NB4 (cell line): Measurements from ENCODE around the gene ZNHIT1.

Experiments used
- DNase-seq: peaks from one replicate; pipeline ENCODE4 v3.0.0; 2010; ENCODE audit warnings: low read depth
- H3K4me3 ChIP-seq: one replicate; pipeline ENCODE4 v1.5.1; 2011; ENCODE audit warnings: mild to moderate bottlenecking, low read depth, low read length, moderate library complexity
- CTCF ChIP-seq: IDR thresholded peaks from one replicate; pipeline ENCODE4 v1.5.1; 2012; ENCODE audit warnings: low read depth, low read length
- MAX ChIP-seq: IDR thresholded peaks from 2 replicates; pipeline ENCODE4 v1.6.1; 2011; ENCODE audit warnings: low read depth, low read length
- MYC ChIP-seq: IDR thresholded peaks from 2 replicates; pipeline ENCODE4 v1.6.1; 2011; ENCODE audit warnings: low read depth, low read length
- POLR2A ChIP-seq: IDR thresholded peaks from 2 replicates; pipeline ENCODE4 v1.6.1; 2011; ENCODE audit warnings: mild to moderate bottlenecking; ENCODE audit not compliant: insufficient read length; ENCODE audit errors: extremely low read depth

The ZNHIT1 gene

DNA sequence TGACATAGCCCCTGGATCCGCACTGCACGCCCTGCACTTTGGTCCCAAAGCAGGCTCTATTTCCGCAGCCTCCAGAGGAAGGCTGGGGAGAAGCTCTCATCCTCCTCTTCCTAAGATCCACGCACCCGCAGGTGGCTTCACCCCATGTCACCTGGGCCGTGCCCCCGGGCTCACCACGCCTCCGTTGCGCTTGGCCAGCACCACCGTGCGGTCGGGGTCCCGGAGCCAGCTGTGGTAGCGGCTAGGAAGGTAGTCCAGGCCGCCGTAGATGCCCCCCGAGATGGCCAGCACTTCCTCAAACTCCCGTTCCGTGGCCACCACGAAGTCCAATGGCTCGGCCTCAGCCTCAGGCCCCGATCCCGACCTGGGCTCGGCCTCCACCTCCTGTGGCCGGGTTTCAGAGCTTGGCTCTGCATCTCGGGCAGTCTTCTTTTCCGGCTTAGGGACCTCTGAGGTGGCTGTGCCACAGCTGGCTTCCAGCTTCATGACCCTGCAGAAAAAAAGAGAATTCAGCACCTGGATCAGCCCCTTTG is 43.6 kb upstream of the ZNHIT1 start:
- no peak overlapping the region for H3K4me3 ChIP-seq
- no peak for DNase-seq
- TF ChIP-seq CTCF (no peak), MYC (no peak), POLR2A (no peak)

DNA sequence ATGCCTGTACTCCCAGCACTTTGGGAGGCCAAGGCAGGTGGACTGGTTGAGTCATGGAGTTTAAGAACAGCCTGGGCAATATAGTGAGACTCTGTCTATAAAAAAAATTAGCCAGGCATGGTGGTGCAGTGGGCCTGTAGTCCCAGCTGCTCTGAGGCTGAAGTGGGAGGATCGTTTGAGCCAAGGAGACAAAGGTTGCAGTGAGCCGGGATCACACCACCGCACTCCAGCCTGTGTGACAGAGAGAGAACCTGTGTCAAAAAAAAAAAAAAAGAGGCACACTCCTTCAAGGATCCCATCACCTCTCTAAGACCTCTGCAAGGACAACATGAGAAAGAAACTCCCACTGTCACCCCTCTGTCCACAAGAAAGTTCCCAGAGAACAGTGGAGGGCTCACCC is 42.3 kb upstream of the ZNHIT1 start:
- TF ChIP-seq MYC (no peak), MAX (no peak), POLR2A (no peak), CTCF (no peak)
- no peak overlapping the region for H3K4me3 ChIP-seq
- DNase-seq: peak; percentile 2

- no peak overlapping the region for H3K4me3 ChIP-seq
- peak; percentile 8 for DNase-seq
- TF ChIP-seq CTCF: no peak
- TF ChIP-seq POLR2A: no peak
- TF ChIP-seq MYC: no peak
- no peak for TF ChIP-seq MAX
These were observed 40.3 kb upstream of the ZNHIT1 start for GRCh38 chr7:101177644-101178043.

DNA sequence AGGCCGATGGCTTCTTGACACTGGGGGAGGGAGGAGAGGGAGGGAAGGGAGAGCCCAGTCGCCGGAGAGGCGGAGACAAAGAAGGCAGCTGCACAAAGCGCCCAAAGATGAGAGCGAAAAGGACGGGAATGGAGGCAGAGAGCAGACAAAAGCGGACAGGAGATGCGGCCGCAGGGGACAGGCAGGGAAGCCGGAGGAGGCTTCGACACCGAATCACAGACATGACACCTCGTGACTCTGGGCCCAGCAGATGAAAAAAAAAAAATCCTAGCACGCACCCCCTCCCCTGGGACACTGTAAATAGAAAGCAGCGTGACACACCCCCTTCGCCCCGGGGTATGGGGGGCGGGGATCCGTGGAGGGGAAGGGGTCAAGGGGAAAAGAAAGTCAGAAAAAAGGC is 38.8 kb upstream of the ZNHIT1 start:
- TF ChIP-seq MYC (no peak), POLR2A (no peak), MAX (no peak), CTCF (no peak)
- no peak overlapping the region for H3K4me3 ChIP-seq
- peak; percentile 37 for DNase-seq

- peak; percentile 2 for DNase-seq
- TF ChIP-seq MYC (no peak), POLR2A (no peak), CTCF (no peak), MAX (no peak)
- no peak overlapping the region for H3K4me3 ChIP-seq
These were observed 38.3 kb upstream of the ZNHIT1 start for GRCh38 chr7:101179713-101180112.

DNA sequence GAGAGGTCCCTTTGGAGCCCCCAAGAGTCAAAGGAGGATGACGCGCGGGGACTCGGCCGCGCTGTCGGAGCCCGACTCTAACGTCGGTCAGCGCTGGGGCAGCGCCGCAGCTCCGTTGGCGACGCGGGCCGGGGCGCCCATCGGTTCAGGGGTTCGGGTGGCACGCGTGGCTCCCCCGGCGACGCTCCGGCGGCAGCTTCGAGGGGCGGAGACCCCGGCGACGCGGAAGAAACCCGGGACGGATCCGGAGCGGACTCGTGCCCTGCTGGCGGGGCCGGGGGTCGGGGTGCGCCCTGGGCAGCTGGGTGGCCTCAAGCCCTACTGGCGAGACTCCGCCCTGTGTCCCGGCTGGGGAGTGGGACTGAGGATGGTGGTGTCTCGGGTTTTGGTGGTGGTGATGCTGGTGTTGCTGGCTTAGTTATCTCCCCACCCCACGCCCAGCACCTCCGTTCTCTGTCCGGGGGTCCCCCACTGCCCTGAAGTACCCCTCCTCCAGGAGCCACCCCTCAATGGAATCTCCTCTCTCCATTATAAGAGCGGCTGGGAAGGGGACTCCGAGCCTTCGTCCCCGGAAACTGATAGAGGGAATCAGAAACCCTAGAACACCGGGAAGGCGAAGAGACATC is 37.7 kb upstream of the ZNHIT1 start, which contains the start of gene NAT16:
Gene NAT16, minus strand, starts transcription at position 164 of the 626 bp plus-strand sequence. CDS start 5,486 bp downstream, outside the sequence.
- DNase-seq: peak; percentile 9
- no peak within 1 kb of the TSS for H3K4me3 ChIP-seq
- no peak for TF ChIP-seq MYC
- no peak for TF ChIP-seq POLR2A
- no peak for TF ChIP-seq MAX
- TF ChIP-seq CTCF: no peak
